Vagina (tissue), 2 donors: ENCODE data around the gene SSH3.

Experiments
- POLR2A ChIP-seq, 2 donors: fragments of 450-650 bp; IDR thresholded peaks; one replicate each; pipeline ENCODE4 v1.6.1; 2017; ENCODE audit warnings: antibody characterized with exemption in 2 of 2, mild to moderate bottlenecking in 2 of 2, moderate library complexity in 2 of 2
- POLR2AphosphoS5 ChIP-seq, 2 donors: sonication (generic); formaldehyde crosslinking; IDR thresholded peaks; one replicate each; pipeline ENCODE4 v1.9.0; 2017; ENCODE audit warnings: antibody characterized with exemption in 2 of 2, mild to moderate bottlenecking in 2 of 2, low read depth in 1 of 2; ENCODE audit not compliant: insufficient read depth in 1 of 2
- TF ChIP-seq, protein P1 (sequence below), 3 experiments: fragments of 450-650 bp in 2 of 3; fragments of 200-600 bp in 1 of 3; sonication (generic) in 1 of 3; IDR thresholded peaks; one replicate each; pipeline ENCODE4 v1.5.1; 2017 to 2019; ENCODE audit warnings: antibody characterized with exemption in 3 of 3, mild to moderate bottlenecking in 2 of 3, moderate library complexity in 2 of 3

DNA sequence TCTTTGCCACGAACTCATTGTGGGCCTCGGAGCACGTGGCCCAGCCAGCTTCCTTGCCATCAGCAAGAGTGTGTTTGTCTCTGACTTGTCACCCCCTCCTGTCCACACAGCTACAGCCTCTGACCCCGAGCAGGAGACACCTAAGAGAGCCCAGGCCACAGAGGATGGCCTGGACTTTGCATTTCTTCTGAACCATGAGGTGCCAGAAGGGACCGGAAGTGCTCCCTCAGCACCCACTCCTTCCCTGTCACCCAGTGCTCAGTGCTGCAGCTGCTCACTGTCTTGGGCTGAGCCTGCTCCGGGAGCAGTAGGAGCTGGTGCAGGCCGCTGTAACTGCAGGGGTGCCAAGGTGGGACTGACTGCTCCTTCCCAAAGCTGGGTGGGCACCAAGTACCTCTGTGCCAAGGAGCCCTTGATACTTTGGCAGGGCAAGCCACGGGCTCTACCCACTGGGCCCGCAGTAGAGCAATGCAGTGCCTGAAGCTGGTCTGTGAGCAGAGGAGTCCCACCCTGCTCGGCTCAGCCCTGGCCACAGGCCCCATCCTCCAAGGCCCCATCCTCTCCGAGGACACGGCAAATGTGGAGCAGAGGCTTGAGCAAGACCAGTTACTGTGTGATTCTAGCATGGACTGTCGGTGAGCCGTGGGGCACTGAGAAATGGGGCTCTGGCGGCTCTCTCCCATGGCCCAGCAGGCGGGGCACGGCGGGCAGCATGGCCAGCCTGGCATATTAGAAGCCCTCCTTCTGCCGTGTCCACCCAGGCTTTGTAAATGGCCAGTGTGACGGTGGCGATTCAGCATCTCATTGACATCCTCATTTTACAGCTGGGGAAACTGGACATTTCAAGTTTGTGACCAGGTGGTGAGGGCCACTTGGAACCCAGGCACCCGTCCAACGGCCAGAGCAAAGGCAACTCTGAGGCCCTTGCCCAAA, 30.7 kb upstream of the SSH3 start:
- TF ChIP-seq POLR2AphosphoS5 (IDR thresholded peaks at IDR 0.05; ENCODE audit: insufficient read depth in 1 of 2, low read depth in 1 of 2), result no peak
- TF ChIP-seq, protein P1, sequence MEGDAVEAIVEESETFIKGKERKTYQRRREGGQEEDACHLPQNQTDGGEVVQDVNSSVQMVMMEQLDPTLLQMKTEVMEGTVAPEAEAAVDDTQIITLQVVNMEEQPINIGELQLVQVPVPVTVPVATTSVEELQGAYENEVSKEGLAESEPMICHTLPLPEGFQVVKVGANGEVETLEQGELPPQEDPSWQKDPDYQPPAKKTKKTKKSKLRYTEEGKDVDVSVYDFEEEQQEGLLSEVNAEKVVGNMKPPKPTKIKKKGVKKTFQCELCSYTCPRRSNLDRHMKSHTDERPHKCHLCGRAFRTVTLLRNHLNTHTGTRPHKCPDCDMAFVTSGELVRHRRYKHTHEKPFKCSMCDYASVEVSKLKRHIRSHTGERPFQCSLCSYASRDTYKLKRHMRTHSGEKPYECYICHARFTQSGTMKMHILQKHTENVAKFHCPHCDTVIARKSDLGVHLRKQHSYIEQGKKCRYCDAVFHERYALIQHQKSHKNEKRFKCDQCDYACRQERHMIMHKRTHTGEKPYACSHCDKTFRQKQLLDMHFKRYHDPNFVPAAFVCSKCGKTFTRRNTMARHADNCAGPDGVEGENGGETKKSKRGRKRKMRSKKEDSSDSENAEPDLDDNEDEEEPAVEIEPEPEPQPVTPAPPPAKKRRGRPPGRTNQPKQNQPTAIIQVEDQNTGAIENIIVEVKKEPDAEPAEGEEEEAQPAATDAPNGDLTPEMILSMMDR (IDR thresholded peaks at IDR 0.05), result no peak
- TF ChIP-seq POLR2A (IDR thresholded peaks at IDR 0.05), result no peak
